Islet of Langerhans (tissue), 1 donor: Measurements from ENCODE around the gene NDUFA9.

Experiments
- FAIRE-seq: peaks from one replicate; lab custom pipeline; 2011; peaks lifted over from hg19 to GRCh38; lab: Jason Lieb, UNC

The NDUFA9 gene

GRCh38 chr12:4648501-4649357, at the start of gene NDUFA9, which contains the start of gene AKAP3:
NDUFA9 (plus strand) TSS chr12:4649114; CDS start chr12:4649127, 13 bp downstream.
AKAP3 (minus strand) TSS chr12:4649051; CDS start chr12:4638196, 10,855 bp downstream.
- FAIRE-seq: peak; percentile 95

GRCh38 chr12:4603421-4603820, 45.5 kb upstream of the NDUFA9 start:
- FAIRE-seq: no peak

- no peak for FAIRE-seq
Observed at GRCh38 chr12:4603946-4604345, 45.0 kb upstream of the NDUFA9 start.

GRCh38 chr12:4604684-4605193, 44.2 kb upstream of the NDUFA9 start:
- FAIRE-seq: no peak

- FAIRE-seq: no peak
Observed at GRCh38 chr12:4607056-4607455, 41.9 kb upstream of the NDUFA9 start.

- no peak for FAIRE-seq
Observed at GRCh38 chr12:4609071-4609470, 39.8 kb upstream of the NDUFA9 start.

GRCh38 chr12:4610481-4610880, 38.4 kb upstream of the NDUFA9 start:
- FAIRE-seq: no peak

- FAIRE-seq: no peak
Observed at GRCh38 chr12:4615667-4616066, 33.2 kb upstream of the NDUFA9 start.

- no peak for FAIRE-seq
Observed at GRCh38 chr12:4621511-4621910, 27.4 kb upstream of the NDUFA9 start.

GRCh38 chr12:4626543-4626942, 22.4 kb upstream of the NDUFA9 start:
- FAIRE-seq: no peak

GRCh38 chr12:4628406-4628805, 20.5 kb upstream of the NDUFA9 start:
- no peak for FAIRE-seq

- FAIRE-seq: no peak
Observed at GRCh38 chr12:4630262-4630661, 18.7 kb upstream of the NDUFA9 start.

GRCh38 chr12:4643747-4644146, 5.2 kb upstream of the NDUFA9 start:
- FAIRE-seq: no peak

GRCh38 chr12:4645023-4645422, 3.9 kb upstream of the NDUFA9 start:
- FAIRE-seq: no peak

GRCh38 chr12:4648104-4648500, 812 bp upstream of the NDUFA9 start:
- peak; percentile 83 for FAIRE-seq

GRCh38 chr12:4649358-4649661, 396 bp downstream of the NDUFA9 start:
- no peak for FAIRE-seq

- FAIRE-seq: no peak
Observed at GRCh38 chr12:4653257-4653656, 4.3 kb downstream of the NDUFA9 start.

GRCh38 chr12:4653691-4654090, 4.8 kb downstream of the NDUFA9 start:
- FAIRE-seq: no peak

GRCh38 chr12:4663971-4664505, 15.1 kb downstream of the NDUFA9 start:
- no peak for FAIRE-seq

- no peak for FAIRE-seq
Observed at GRCh38 chr12:4665236-4665635, 16.3 kb downstream of the NDUFA9 start.

- no peak for FAIRE-seq
Observed at GRCh38 chr12:4679711-4680110, 30.8 kb downstream of the NDUFA9 start.

- FAIRE-seq: no peak
Observed at GRCh38 chr12:4681732-4682131, 32.8 kb downstream of the NDUFA9 start.

GRCh38 chr12:4685317-4685716, 36.4 kb downstream of the NDUFA9 start:
- no peak for FAIRE-seq

GRCh38 chr12:4690760-4691159, 41.8 kb downstream of the NDUFA9 start:
- no peak for FAIRE-seq
